GM12874 (cell line): Measurements from ENCODE around the gene RNASEH2C.

Experiments
- CTCF ChIP-seq: IDR thresholded peaks from 2 replicates; pipeline ENCODE4 v1.5.1; 2011; ENCODE audit warnings: low read depth, mild to moderate bottlenecking, control low read depth, low read length, moderate library complexity; ENCODE audit not compliant: insufficient read depth

RNASEH2C gene

GRCh38 chr11:65703846-65704245, 16.8 kb downstream of the RNASEH2C start:
- TF ChIP-seq CTCF: no peak

GRCh38 chr11:65701686-65702085, 18.9 kb downstream of the RNASEH2C start:
- TF ChIP-seq CTCF: no peak

- TF ChIP-seq CTCF: no peak
These were observed 20.2 kb downstream of the RNASEH2C start for GRCh38 chr11:65700399-65700798.

- no peak for TF ChIP-seq CTCF
These were observed 21.3 kb downstream of the RNASEH2C start for GRCh38 chr11:65699306-65699705.

- no peak for TF ChIP-seq CTCF
These were observed 22.4 kb downstream of the RNASEH2C start for GRCh38 chr11:65698205-65698604.

- no peak for TF ChIP-seq CTCF
These were observed 23.6 kb downstream of the RNASEH2C start for GRCh38 chr11:65696802-65697552.

- TF ChIP-seq CTCF: no peak
These were observed 24.9 kb downstream of the RNASEH2C start for GRCh38 chr11:65695459-65696241.
